GM12878 (cell line): ENCODE results near the gene ZMIZ1. TPM values are rescaled to one million over a fixed set of nuclear protein-coding genes. Genes with fewer than 3 reads are reported as not detected.

Experiments used
- ATAC-seq: fragments of 200-7000 bp; cut with Tn5 transposase; 3 replicates; pipeline ENCODE4 v1.9.1; 2020; ENCODE audit warnings: mild to moderate bottlenecking, moderate library complexity
- BruUV-seq: library from RNA; stranded (reverse); fragments of 400-500 nt; replicated peaks from 2 replicates; lab custom pipeline; 2021; lab: Mats Ljungman, UMichigan
- CTCF ChIA-PET: fragments of 300-600 bp; sonication (Branson Sonifier 250); formaldehyde crosslinking; extraction: SDS; loops from one replicate; lab custom pipeline; 2021; ENCODE audit warnings: inconsistent platforms; lab: Yijun Ruan, JAX
- POLR2A ChIA-PET: fragments of 350-600 bp; formaldehyde crosslinking; extraction: SDS; loops from one replicate; lab custom pipeline; 2021; ENCODE audit warnings: inconsistent platforms; lab: Charles Lee
- RAD21 ChIA-PET: fragments of 300-600 bp; sonication (Branson Sonifier 250); formaldehyde crosslinking; loops from one replicate; lab custom pipeline; 2023; ENCODE audit warnings: antibody characterized with exemption; ENCODE audit not compliant: unreplicated experiment; lab: Charles Lee
- SMC1A ChIA-PET: fragments of 300-600 bp; sonication (Branson Sonifier 250); formaldehyde crosslinking; loops from one replicate; lab custom pipeline; 2023; ENCODE audit not compliant: unreplicated experiment, uncharacterized antibody; lab: Charles Lee
- DNase-seq: peaks from one replicate; pipeline ENCODE4 v3.0.0-alpha.2; 2011; ENCODE audit warnings: low read depth, low spot score
- FAIRE-seq: peaks from 3 replicates; lab custom pipeline; 2011; peaks lifted over from hg19 to GRCh38; lab: Jason Lieb, UNC
- H2AFZ ChIP-seq: 2 replicates; pipeline ENCODE4 v1.6.0; 2011; ENCODE audit warnings: low read depth, low read length, control low read depth; ENCODE audit not compliant: control insufficient read depth
- H3K27ac ChIP-seq: 2 replicates; pipeline ENCODE4 v1.5.1; 2011; ENCODE audit warnings: control low read depth; ENCODE audit not compliant: control insufficient read depth, insufficient read depth
- H3K27me3 ChIP-seq, 2 experiments: replicated peaks in 1 of 2; 2 replicates each; pipeline versions ENCODE4 v1.6.0 to v1.6.1; 2011; ENCODE audit warnings: low read length in 1 of 2; ENCODE audit not compliant: control insufficient read depth in 2 of 2, insufficient read depth in 2 of 2
- H3K36me3 ChIP-seq, 2 experiments: 2 replicates each; pipeline ENCODE4 v1.5.1; 2011; ENCODE audit warnings: low read length in 1 of 2; ENCODE audit not compliant: control insufficient read depth in 2 of 2, insufficient read depth in 2 of 2
- H3K4me1 ChIP-seq: 2 replicates; pipeline ENCODE4 v1.6.1; 2011; ENCODE audit warnings: mild to moderate bottlenecking, low read length, moderate library complexity, mixed read lengths; ENCODE audit not compliant: control insufficient read depth, insufficient read depth
- H3K4me2 ChIP-seq: 2 replicates; pipeline ENCODE4 v1.6.0; 2011; ENCODE audit warnings: control low read depth; ENCODE audit not compliant: control insufficient read depth, insufficient read depth
- H3K4me3 ChIP-seq: fragments of 200-600 bp; sonication (generic); 2 replicates; pipeline ENCODE4 v1.5.1; 2016
- H3K79me2 ChIP-seq: 2 replicates; pipeline ENCODE4 v1.6.0; 2011; ENCODE audit warnings: low read length; ENCODE audit not compliant: control insufficient read depth, insufficient read depth
- H3K9ac ChIP-seq: 2 replicates; pipeline ENCODE4 v1.8.0; 2011; ENCODE audit warnings: low read length, control low read depth, mixed read lengths; ENCODE audit not compliant: control insufficient read depth, insufficient read depth
- H3K9me3 ChIP-seq: replicated peaks from 3 replicates; pipeline ENCODE4 v1.5.1; 2011; ENCODE audit warnings: mild to moderate bottlenecking, low read length; ENCODE audit not compliant: control insufficient read depth, insufficient read depth
- H4K20me1 ChIP-seq: 2 replicates; pipeline ENCODE4 v1.6.0; 2011; ENCODE audit not compliant: control insufficient read depth, insufficient read depth
- ATF2 ChIP-seq: IDR thresholded peaks from 2 replicates; pipeline ENCODE4 v1.6.1; 2012; ENCODE audit warnings: low read length, inconsistent platforms
- CHD4 ChIP-seq: fragments of 200-600 bp; sonication (generic); IDR thresholded peaks from 2 replicates; pipeline ENCODE4 v1.6.1; 2016; ENCODE audit warnings: mild to moderate bottlenecking
- JUND ChIP-seq: IDR thresholded peaks from 2 replicates; pipeline ENCODE4 v1.6.1; 2012; ENCODE audit warnings: low read depth, mild to moderate bottlenecking, low read length, improper control_type of control experiment, moderate library complexity
- KDM1A ChIP-seq: fragments of 200-600 bp; sonication (generic); IDR thresholded peaks from 2 replicates; pipeline ENCODE4 v1.6.1; 2016; ENCODE audit warnings: borderline replicate concordance
- MXI1 ChIP-seq: fragments of 150-350 bp; IDR thresholded peaks from 2 replicates; pipeline ENCODE4 v1.6.1; 2011; ENCODE audit warnings: low read depth, mild to moderate bottlenecking, inconsistent platforms, low read length, improper control_type of control experiment
- STAT1 ChIP-seq: fragments of 450-650 bp; conservative IDR thresholded peaks from 2 replicates; pipeline ENCODE4 v1.6.1; 2014; ENCODE audit warnings: antibody characterized with exemption, mild to moderate bottlenecking
- ZNF274 ChIP-seq: IDR thresholded peaks from one replicate; pipeline ENCODE4 v1.8.0; 2011; ENCODE audit not compliant: insufficient read length, insufficient read depth
- WGBS: methylation state at CpG from one replicate; pipeline ENCODE4 v1.1.6; 2016; ENCODE audit warnings: low lambda C conversion rate; ENCODE audit not compliant: insufficient replicate concordance, insufficient coverage; ENCODE audit errors: missing lambda C conversion rate; 5-methylcytosine and 5-hydroxymethylcytosine counted together
- in situ Hi-C: fragments of 300-500 bp; cut with MboI; formaldehyde crosslinking; loops from 9 replicates; pipeline ENCODE4 v1.14.3; 2018; ENCODE audit warnings: mixed read lengths
- intact Hi-C: fragments of 100-400 bp; cut with micrococcal nuclease; formaldehyde crosslinking; loops from one replicate; pipeline ENCODE4 v1.14.2; 2022; ENCODE audit not compliant: unreplicated experiment
- polyA plus RNA-seq, 11 experiments: library from polyadenylated mRNA; depleted of rRNA in 4 of 11; unstranded in 6 of 11; stranded (reverse) in 5 of 11; fragments of >200 nt; fragmentation: Nextera tagmentation in 4 of 11; fragmentation: Illumina TruSeq in 1 of 11; extraction: Ambion mirVana in 4 of 11; extraction: Trizol in 1 of 11; gene quantifications; 1 replicate in 1 of 11; 2 replicates in 10 of 11; pipeline versions ENCODE4 v1.2.1 to v1.2.3, GENCODE V29; 2011 to 2016; ENCODE audit warnings: inconsistent platforms in 2 of 11, missing spikeins in 2 of 11, low read depth in 1 of 11
- total RNA-seq, 4 experiments: library from RNA; depleted of rRNA in 3 of 4; stranded (reverse); fragments of >200 nt in 3 of 4; fragmentation: Illumina TruSeq in 1 of 4; extraction: Trizol in 1 of 4; gene quantifications; 2 replicates each; pipeline versions ENCODE4 v1.2.1 to v1.2.3, GENCODE V29; 2013 to 2021
- TF ChIP-seq, protein P1 (sequence below): fragments of 450-650 bp; IDR thresholded peaks from 2 replicates; pipeline ENCODE4 v1.6.1; 2017; ENCODE audit warnings: mild to moderate bottlenecking, moderate library complexity
- TF ChIP-seq, protein P2 (sequence below): fragments of 450-650 bp; IDR thresholded peaks from 2 replicates; pipeline ENCODE4 v1.6.1; 2018; ENCODE audit warnings: borderline replicate concordance, mild to moderate bottlenecking; ENCODE audit not compliant: partially characterized antibody

ZMIZ1 gene
- total and polyA plus RNA-seq, 10 of the 15 experiments (the other 5 are each of a cell fraction or from before 2014, with no cell fraction given) = 3.1 to 82.3 (median 14.9) TPM

DNA sequence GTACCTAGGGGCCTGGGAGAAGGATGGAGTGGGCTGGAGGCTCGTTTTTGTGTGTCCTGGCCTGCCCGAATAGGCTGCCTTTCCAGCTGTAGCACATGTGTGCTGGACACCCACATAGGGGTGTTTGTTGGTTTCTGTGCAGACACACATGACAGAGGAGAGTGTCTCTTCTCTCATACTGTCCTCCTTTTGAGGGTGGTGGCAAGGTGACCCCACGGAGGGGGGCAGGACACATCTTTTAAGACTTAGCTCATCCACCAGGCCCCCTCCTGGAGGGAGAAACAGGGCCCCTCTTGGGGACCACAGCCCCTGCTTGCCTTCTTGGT is 206.3 kb downstream of the ZMIZ1 start:
- no peak for ATAC-seq
- H3K9ac ChIP-seq = no peak overlapping the region
- no peaks in the 10 kb centered on the region for H3K27me3 ChIP-seq
- SMC1A ChIA-PET = interaction anchor here (1.2 kb wide), 1 partner anchor 9 kb away, joined by 6 read pairs; no protein-coding TSS in a partner anchor
- DNase-seq = no peak
- H3K4me2 ChIP-seq = no peak overlapping the region
- intact Hi-C loops = no loop called here
- POLR2A ChIA-PET = no interaction called here
- H3K27ac ChIP-seq = no peak overlapping the region
- RAD21 ChIA-PET = no interaction called here
- no TSS peak for BruUV-seq
- 59% methylated on average over 3 of the region's 3 CpGs for WGBS
- no peak for FAIRE-seq
- H3K4me1 ChIP-seq = no peaks in the 10 kb centered on the region; the same call in 1 of the 2 replicates
- TF ChIP-seq ZNF274 (no peak), CHD4 (no peak)
- TF ChIP-seq, all 136 proteins: peak for 0
- CTCF ChIA-PET = interaction anchor here (1.7 kb wide), 1 partner anchor 9 kb away, joined by 4 read pairs; no protein-coding TSS in a partner anchor
- no peak overlapping the region for H3K4me3 ChIP-seq
- H2AFZ ChIP-seq = no peak overlapping the region
- H3K36me3 ChIP-seq = peaks cover 6 to 36% of the 10 kb centered on the region in 2 experiments
- in situ Hi-C loops = no loop called here
- no peaks in the 10 kb centered on the region for H3K9me3 ChIP-seq
- H4K20me1 ChIP-seq = peaks cover 6% of the 10 kb centered on the region; the same call in 1 of the 2 replicates
- peaks cover 62% of the 10 kb centered on the region for H3K79me2 ChIP-seq

- RAD21 ChIA-PET = no interaction called here
- H3K79me2 ChIP-seq = peaks cover 58% of the 10 kb centered on the region
- intact Hi-C loops = no loop called here
- TF ChIP-seq, protein P1, sequence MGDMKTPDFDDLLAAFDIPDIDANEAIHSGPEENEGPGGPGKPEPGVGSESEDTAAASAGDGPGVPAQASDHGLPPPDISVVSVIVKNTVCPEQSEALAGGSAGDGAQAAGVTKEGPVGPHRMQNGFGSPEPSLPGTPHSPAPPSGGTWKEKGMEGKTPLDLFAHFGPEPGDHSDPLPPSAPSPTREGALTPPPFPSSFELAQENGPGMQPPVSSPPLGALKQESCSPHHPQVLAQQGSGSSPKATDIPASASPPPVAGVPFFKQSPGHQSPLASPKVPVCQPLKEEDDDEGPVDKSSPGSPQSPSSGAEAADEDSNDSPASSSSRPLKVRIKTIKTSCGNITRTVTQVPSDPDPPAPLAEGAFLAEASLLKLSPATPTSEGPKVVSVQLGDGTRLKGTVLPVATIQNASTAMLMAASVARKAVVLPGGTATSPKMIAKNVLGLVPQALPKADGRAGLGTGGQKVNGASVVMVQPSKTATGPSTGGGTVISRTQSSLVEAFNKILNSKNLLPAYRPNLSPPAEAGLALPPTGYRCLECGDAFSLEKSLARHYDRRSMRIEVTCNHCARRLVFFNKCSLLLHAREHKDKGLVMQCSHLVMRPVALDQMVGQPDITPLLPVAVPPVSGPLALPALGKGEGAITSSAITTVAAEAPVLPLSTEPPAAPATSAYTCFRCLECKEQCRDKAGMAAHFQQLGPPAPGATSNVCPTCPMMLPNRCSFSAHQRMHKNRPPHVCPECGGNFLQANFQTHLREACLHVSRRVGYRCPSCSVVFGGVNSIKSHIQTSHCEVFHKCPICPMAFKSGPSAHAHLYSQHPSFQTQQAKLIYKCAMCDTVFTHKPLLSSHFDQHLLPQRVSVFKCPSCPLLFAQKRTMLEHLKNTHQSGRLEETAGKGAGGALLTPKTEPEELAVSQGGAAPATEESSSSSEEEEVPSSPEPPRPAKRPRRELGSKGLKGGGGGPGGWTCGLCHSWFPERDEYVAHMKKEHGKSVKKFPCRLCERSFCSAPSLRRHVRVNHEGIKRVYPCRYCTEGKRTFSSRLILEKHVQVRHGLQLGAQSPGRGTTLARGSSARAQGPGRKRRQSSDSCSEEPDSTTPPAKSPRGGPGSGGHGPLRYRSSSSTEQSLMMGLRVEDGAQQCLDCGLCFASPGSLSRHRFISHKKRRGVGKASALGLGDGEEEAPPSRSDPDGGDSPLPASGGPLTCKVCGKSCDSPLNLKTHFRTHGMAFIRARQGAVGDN = no peak
- TF ChIP-seq, protein P2, sequence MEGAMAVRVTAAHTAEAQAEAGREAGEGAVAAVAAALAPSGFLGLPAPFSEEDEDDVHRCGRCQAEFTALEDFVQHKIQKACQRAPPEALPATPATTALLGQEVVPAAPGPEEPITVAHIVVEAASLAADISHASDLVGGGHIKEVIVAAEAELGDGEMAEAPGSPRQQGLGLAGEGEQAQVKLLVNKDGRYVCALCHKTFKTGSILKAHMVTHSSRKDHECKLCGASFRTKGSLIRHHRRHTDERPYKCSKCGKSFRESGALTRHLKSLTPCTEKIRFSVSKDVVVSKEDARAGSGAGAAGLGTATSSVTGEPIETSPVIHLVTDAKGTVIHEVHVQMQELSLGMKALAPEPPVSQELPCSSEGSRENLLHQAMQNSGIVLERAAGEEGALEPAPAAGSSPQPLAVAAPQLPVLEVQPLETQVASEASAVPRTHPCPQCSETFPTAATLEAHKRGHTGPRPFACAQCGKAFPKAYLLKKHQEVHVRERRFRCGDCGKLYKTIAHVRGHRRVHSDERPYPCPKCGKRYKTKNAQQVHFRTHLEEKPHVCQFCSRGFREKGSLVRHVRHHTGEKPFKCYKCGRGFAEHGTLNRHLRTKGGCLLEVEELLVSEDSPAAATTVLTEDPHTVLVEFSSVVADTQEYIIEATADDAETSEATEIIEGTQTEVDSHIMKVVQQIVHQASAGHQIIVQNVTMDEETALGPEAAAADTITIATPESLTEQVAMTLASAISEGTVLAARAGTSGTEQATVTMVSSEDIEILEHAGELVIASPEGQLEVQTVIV = no peak
- TF ChIP-seq ATF2 (no peak), MXI1 (no peak), JUND (no peak), STAT1 (no peak), KDM1A (no peak)
Measured at GRCh38 chr10:79275431-79275851, 206.7 kb downstream of the ZMIZ1 start.

More at GRCh38 chr10:79275431-79275851, 206.7 kb downstream of the ZMIZ1 start:
- WGBS = 75% methylated on average over 10 of the region's 10 CpGs
- FAIRE-seq (no peak), DNase-seq (no peak), ATAC-seq (0 out of 3 replicates have a peak, but pooled peaks have one; percentile 39)
- H3K9me3 ChIP-seq = no peaks in the 10 kb centered on the region
- no TSS peak for BruUV-seq
- no peak overlapping the region for H3K4me3 ChIP-seq
- ChIA-PET POLR2A (no interaction called here), CTCF (interaction anchor here (1.7 kb wide), 1 partner anchor 9 kb away, joined by 4 read pairs; no protein-coding TSS in a partner anchor), SMC1A (interaction anchor here (1.2 kb wide), 1 partner anchor 9 kb away, joined by 6 read pairs; no protein-coding TSS in a partner anchor)
- no peaks in the 10 kb centered on the region for H3K27me3 ChIP-seq
- peaks cover 6% of the 10 kb centered on the region; the same call in 1 of the 2 replicates for H4K20me1 ChIP-seq
- no peak overlapping the region for H2AFZ ChIP-seq
- H3K36me3 ChIP-seq = peaks cover 5 to 37% of the 10 kb centered on the region in 2 experiments
- H3K4me1 ChIP-seq = no peaks in the 10 kb centered on the region; the same call in 1 of the 2 replicates
- H3K4me2 ChIP-seq = no peak overlapping the region
- H3K27ac ChIP-seq = no peak overlapping the region
- H3K9ac ChIP-seq = no peak overlapping the region
- in situ Hi-C loops = no loop called here
